Adrenal gland (tissue), 12 donors: ENCODE data around the gene REG3G. TPM values are rescaled to one million over a fixed set of nuclear protein-coding genes. Genes with fewer than 3 reads are reported as not detected.

Experiments used
- DNase-seq, 7 donors: peaks; one replicate each; pipeline ENCODE4 v3.0.0-alpha.2; 2019 to 2020
- H3K27ac ChIP-seq, 5 donors: fragments of 200-600 bp; sonication (generic) in 4 of 5; 1 replicate in 3 of 5; 2 replicates in 2 of 5; pipeline versions ENCODE4 v1.5.1 to v1.8.0; 2016 to 2020; ENCODE audit warnings: mild to moderate bottlenecking in 1 of 5
- H3K27me3 ChIP-seq: fragments of 200-600 bp; 2 replicates; pipeline ENCODE4 v1.8.0; 2021
- H3K36me3 ChIP-seq, 2 donors: fragments of 200-600 bp; replicated peaks in 1 of 2; 1 replicate in 1 of 2; 2 replicates in 1 of 2; pipeline versions ENCODE4 v1.5.1 to v1.8.0; 2018 to 2022
- H3K4me1 ChIP-seq, 2 donors: fragments of 200-600 bp; replicated peaks in 1 of 2; 1 replicate in 1 of 2; 2 replicates in 1 of 2; pipeline versions ENCODE4 v1.5.1 to v1.8.0; 2018 to 2021
- H3K4me3 ChIP-seq, 4 donors: fragments of 200-600 bp; sonication (generic) in 3 of 4; one replicate each; pipeline ENCODE4 v1.5.1; 2016 to 2018
- H3K9me3 ChIP-seq, 3 donors: fragments of 200-600 bp; sonication (generic) in 1 of 3; replicated peaks in 1 of 3; 1 replicate in 2 of 3; 2 replicates in 1 of 3; pipeline versions ENCODE4 v1.5.1 to v1.8.0; 2016 to 2021
- POLR2A ChIP-seq, 2 donors: fragments of 450-650 bp; IDR thresholded peaks; one replicate each; pipeline ENCODE4 v1.6.1; 2017; ENCODE audit warnings: antibody characterized with exemption in 2 of 2, mild to moderate bottlenecking in 2 of 2, moderate library complexity in 1 of 2
- WGBS, 4 donors: extraction: QIAGEN DNeasy Blood & Tissue Kit in 2 of 4; methylation state at CpG; one replicate each; pipeline versions ENCODE4 v1.1.5 to v1.1.7; 2013 to 2017; 5-methylcytosine and 5-hydroxymethylcytosine counted together
- intact Hi-C, 2 donors: fragments of 100-400 bp; cut with DNase I; formaldehyde crosslinking; loops; one replicate each; pipeline versions ENCODE4 v1.14.1 to v1.15.0; 2022 to 2023
- polyA plus RNA-seq, 3 donors: library from polyadenylated mRNA; stranded (reverse); fragments of 200-250 nt in 2 of 3; fragments of 350-450 nt in 1 of 3; fragmentation: Illumina TruSeq in 1 of 3; extraction: RNeasy Lipid Tissue Mini Kit (QIAGEN cat#74804) in 1 of 3; gene quantifications; one replicate each; pipeline ENCODE4 v1.2.3, GENCODE V29; 2013 to 2014
- total RNA-seq, 9 donors: library from RNA; depleted of rRNA in 4 of 9; stranded (reverse); fragments of >200 nt in 4 of 9; fragments of 120-200 nt in 1 of 9; fragmentation: NEBNext Ultra II Directional in 1 of 9; extraction: Animal tissue kit (Norgen Biotek cat#: 25700) in 1 of 9; gene quantifications; one replicate each; pipeline versions ENCODE4 v1.1.0 to v1.2.4, GENCODE V29; 2013 to 2023
- TF ChIP-seq, protein P1 (sequence below), 6 experiments: fragments of 450-650 bp in 4 of 6; fragments of 200-600 bp in 2 of 6; sonication (generic) in 1 of 6; IDR thresholded peaks; 1 replicate in 5 of 6; 2 replicates in 1 of 6; pipeline versions ENCODE4 v1.5.1 to v1.8.0; 2016 to 2021; ENCODE audit warnings: antibody characterized with exemption in 6 of 6, mild to moderate bottlenecking in 2 of 6, moderate library complexity in 1 of 6
- donor health status: healthy with polysubstance abuse.
- donor health status: Bipolar disorder and iron deficiency.
- donor health status: DM: yes; HTN: yes; CAD: no.
- donor health status: DM: no; HTN: no; CAD: no.
- donor health status: DM: no; HTN: no; CAD: no.
- donor health status: DM: yes; HTN: yes; CAD: no.

Gene REG3G
- total and polyA plus RNA-seq, 12 donors, result 1.5 to 150 (median 10.1) TPM; not detected in 1

DNA sequence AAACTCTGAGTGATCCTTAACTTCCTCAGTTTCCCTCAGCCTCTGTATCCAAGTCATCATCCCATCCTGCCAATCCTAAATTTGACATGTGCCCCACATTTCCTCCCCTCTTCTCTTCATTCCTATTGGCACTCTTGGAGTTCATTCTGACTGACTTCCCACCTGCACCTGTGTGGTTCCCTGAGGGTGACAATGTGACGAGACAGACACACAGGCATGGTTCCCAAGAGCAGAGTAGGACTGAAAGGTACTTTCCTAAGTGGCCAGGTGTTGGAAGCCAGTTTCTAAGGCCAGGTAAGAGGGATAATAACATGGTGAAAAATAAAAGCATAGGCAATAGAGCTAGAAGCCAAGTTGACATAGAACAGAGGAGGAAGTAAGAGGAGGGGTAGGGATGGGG, 24.2 kb upstream of the REG3G start:
- no peak for DNase-seq
- WGBS, 4 donors, result 94 to 97% (median 95%) methylated on average over 1 of the region's 1 CpG
- Histone ChIP-seq H3K36me3 (no peaks in the 10 kb centered on the region), H3K27me3 (no peaks in the 10 kb centered on the region), H3K4me3 (no peak overlapping the region), H3K4me1 (peaks cover 0 to 4% of the 10 kb centered on the region in 2 donors), H3K27ac (no peak overlapping the region), H3K9me3 (no peaks in the 10 kb centered on the region)
- no peak for TF ChIP-seq POLR2A (IDR thresholded peaks at IDR 0.05)
- TF ChIP-seq, protein P1, sequence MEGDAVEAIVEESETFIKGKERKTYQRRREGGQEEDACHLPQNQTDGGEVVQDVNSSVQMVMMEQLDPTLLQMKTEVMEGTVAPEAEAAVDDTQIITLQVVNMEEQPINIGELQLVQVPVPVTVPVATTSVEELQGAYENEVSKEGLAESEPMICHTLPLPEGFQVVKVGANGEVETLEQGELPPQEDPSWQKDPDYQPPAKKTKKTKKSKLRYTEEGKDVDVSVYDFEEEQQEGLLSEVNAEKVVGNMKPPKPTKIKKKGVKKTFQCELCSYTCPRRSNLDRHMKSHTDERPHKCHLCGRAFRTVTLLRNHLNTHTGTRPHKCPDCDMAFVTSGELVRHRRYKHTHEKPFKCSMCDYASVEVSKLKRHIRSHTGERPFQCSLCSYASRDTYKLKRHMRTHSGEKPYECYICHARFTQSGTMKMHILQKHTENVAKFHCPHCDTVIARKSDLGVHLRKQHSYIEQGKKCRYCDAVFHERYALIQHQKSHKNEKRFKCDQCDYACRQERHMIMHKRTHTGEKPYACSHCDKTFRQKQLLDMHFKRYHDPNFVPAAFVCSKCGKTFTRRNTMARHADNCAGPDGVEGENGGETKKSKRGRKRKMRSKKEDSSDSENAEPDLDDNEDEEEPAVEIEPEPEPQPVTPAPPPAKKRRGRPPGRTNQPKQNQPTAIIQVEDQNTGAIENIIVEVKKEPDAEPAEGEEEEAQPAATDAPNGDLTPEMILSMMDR (IDR thresholded peaks at IDR 0.05), result no peak
- intact Hi-C loops, result no loop called here

- no peaks in the 10 kb centered on the region for H3K9me3 ChIP-seq
- DNase-seq, result no peak
- H3K27me3 ChIP-seq, result no peaks in the 10 kb centered on the region
- no peak overlapping the region for H3K27ac ChIP-seq
- TF ChIP-seq POLR2A (IDR thresholded peaks at IDR 0.05), result no peak
- TF ChIP-seq, protein P1 (IDR thresholded peaks at IDR 0.05), result no peak
- H3K4me1 ChIP-seq, result peaks cover 0 to 4% of the 10 kb centered on the region in 2 donors
- 52 to 62% (median 56%) methylated on average over 5 of the region's 5 CpGs for WGBS, 4 donors
- intact Hi-C loops, result no loop called here
- no peak overlapping the region for H3K4me3 ChIP-seq
- no peaks in the 10 kb centered on the region for H3K36me3 ChIP-seq
Observed at GRCh38 chr2:79004680-79005079, 20.8 kb upstream of the REG3G start.

DNA sequence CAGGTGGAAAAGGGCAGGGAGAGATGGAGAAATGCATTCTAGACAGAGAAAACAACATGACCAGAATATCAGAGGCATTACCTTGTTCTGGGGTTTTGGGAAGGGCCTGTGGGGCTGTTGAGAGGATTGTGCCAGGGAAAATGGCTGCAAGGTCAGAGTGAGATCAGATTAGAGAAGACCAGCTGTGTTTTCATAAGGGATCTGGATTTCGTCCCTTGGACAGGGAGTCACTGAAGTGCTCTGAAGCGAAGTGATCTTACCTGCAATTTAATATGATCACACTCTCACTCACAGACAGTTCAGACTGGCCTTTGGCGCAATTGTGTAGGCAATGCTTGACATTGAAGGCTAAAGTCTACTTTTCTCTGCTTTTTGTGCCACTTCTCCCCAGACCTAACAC, 20.3 kb upstream of the REG3G start:
- H3K4me3 ChIP-seq, result no peak overlapping the region
- WGBS, 4 donors, result 51 to 59% (median 53%) methylated on average over 3 of the region's 3 CpGs
- no peaks in the 10 kb centered on the region for H3K27me3 ChIP-seq
- H3K27ac ChIP-seq, result no peak overlapping the region
- TF ChIP-seq POLR2A (IDR thresholded peaks at IDR 0.05), result no peak
- TF ChIP-seq, protein P1 (IDR thresholded peaks at IDR 0.05), result no peak
- peak in 1 of 7 donors; percentile 59 for DNase-seq
- no peaks in the 10 kb centered on the region for H3K36me3 ChIP-seq
- intact Hi-C loops, result no loop called here
- H3K4me1 ChIP-seq, result no peaks in the 10 kb centered on the region
- H3K9me3 ChIP-seq, result no peaks in the 10 kb centered on the region

GRCh38 chr2:79009388-79009787, 16.1 kb upstream of the REG3G start:
- H3K27ac ChIP-seq, result no peak overlapping the region
- 66 to 86% (median 73%) methylated on average over 2 of the region's 2 CpGs for WGBS, 4 donors
- no peaks in the 10 kb centered on the region for H3K9me3 ChIP-seq
- H3K36me3 ChIP-seq, result no peaks in the 10 kb centered on the region
- no peak for TF ChIP-seq POLR2A (IDR thresholded peaks at IDR 0.05)
- TF ChIP-seq, protein P1 (IDR thresholded peaks at IDR 0.05), result no peak
- DNase-seq, result no peak
- intact Hi-C loops, result no loop called here
- no peaks in the 10 kb centered on the region for H3K4me1 ChIP-seq
- H3K4me3 ChIP-seq, result no peak overlapping the region
- H3K27me3 ChIP-seq, result no peaks in the 10 kb centered on the region
